Endothelial cell of hepatic sinusoid (primary cell): ENCODE measurements around the gene MRPL12.
"Not testable (repeated sequence)": the region's sequence is repeated elsewhere in the genome, so short reads cannot be mapped to it uniquely, and the experiment has no call there.

Experiments
- in situ Hi-C: cut with HindIII; loops from 2 replicates; pipeline ENCODE4 v1.10.0; 2017; ENCODE audit warnings: low sequenced_read_pairs

MRPL12 gene

DNA sequence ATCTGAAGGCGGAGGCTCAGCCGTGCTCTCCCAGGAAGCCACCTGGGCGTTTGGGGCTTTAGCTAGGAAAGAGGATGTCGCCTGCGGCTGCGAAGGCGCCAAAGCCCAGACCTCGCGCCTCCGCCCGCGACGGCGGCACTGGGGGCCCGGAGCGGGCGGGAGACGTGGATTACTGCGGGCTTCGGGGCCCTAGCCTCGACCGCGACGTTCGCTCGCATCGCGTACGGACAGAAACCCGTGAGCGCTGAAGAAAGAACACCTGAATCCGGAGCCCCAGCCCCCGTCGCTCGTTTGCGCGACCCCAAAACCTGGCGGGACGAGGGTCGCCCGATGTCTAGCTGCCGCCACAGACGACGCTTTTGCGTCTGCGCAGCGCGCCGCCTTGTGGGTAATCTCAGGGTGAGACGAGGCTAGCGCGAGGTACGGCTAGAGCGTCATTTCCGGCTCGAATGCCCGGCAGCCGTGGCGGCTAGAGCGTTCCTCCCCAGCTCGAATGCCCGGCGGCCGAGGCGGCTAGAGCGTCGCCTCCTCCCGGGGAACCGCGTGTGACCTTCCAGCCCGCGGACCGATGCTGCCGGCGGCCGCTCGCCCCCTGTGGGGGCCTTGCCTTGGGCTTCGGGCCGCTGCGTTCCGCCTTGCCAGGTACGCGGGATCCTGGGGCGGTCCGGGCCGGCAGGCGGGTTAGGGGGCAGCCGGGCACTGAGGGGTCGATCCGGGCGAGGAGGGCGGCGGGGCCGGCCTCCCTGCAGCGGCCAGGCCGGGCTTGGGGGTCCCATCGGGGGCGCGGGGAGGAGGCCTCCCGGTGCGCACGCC, at the start of gene MRPL12:
TSS of gene MRPL12 (plus strand) at position 434 of the 813 bp plus-strand sequence. CDS start at position 569, 135 bp downstream.
- in situ Hi-C loops, result no loop called here

DNA sequence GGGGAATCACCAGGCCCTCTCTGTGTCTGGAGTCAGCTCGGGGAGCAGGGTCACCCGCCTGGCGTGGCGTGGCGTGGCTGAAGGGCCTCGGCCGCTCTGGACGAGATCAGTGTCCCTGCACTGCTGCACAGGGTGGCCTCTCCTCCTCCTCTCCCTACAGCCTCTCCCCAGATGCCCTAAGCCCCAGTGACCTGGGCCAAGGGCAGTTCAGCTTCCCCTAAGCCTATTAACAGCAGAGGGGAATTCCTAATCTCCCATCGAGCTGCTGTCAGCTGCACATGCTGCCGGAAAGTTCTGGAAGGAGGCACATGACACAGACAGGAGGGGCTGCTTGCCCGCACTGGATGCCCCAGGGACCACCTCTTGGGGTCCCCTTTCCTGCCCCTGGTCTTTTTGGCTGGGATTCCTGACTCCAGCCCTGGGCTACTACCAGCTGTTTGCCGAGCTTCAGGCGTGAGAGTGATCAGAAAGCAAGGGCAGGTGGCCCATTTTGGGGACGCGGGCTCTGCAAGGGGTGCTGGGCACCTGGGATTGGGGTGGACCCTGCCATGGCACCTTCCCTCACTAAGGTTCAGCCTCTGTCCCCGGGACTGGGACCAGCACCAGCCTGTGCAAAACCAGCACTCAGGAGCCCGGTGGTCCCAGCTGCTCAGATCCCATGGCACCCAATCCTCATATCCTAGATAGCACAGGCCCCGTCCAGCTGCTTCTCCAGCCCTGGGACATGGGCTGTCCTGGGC, 47.6 kb upstream of the MRPL12 start:
- in situ Hi-C loops, result no loop called here

DNA sequence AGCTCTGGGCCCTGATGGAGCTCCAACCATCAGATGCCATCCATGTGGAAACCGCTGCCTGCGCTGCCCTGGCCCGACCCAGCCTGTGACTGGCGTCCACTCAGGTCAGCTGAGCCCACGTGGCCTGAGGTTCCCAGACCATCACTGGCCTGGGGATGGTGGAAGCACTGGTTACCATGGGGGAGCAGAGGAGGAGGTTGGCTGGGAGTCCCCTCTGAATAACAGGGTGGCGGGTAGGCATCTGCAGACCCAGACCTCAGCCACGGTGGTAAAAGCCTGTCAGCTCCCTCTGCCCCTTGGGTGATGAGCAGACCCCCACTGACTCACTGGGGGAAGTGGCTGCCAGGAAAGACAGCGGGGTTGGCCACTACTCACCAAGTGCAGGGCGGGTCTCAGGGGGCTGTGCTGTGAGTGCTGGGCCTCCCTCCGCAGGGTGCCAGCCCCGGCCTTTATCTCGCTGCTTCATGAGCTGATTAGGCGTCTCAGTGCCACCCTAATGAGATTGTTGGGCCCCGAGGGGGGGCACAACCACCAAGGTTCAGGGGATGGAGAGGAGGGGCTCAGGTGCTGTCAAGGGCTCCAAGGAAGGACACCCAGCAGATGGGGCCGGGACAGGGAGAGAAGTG, 46.9 kb upstream of the MRPL12 start, which contains the start of gene PDE6G:
TSS of gene PDE6G (minus strand) at position 425 of the 626 bp plus-strand sequence. CDS start 3,237 bp downstream, outside the sequence.
- in situ Hi-C loops, result no loop called here

DNA sequence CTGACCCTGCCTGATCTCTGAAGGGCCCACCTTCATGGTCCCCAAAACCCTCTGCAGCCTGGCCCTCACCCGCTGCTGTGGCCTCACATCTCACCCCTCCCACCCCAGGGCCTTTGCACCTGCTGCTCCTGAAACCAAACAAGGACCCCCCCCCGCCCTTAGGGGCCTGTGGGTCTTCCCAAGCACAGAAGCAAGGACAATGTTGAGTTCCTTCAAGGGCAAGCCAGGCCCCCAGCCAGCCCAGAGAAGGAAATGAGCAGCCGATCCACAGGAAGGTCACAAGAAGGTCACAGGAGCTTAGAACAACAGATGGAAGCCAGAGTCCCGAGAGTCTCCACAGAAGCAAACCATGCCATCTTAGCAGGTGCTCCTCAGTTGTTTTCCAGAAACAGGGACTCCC, 46.3 kb upstream of the MRPL12 start:
- in situ Hi-C loops, result no loop called here

DNA sequence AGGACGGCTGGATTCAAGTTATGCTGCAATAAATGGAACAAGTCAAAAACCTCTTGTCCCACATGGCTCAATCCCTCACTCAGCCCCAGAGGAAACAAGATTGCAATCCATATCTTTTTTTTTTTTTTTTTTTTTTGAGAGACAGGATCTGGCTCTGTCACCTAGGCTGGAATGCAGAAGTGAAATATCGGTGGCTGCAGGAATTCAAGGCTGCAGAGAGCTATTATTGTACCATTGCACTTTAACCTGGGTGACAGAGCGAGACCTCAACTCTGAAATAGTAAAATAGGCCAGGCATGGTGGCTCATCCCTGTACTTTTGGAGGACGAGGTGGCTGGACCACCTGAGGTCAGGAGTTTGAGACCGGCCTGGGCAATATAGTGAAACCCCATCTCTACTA, 44.1 kb upstream of the MRPL12 start:
- in situ Hi-C loops, result no loop called here

DNA sequence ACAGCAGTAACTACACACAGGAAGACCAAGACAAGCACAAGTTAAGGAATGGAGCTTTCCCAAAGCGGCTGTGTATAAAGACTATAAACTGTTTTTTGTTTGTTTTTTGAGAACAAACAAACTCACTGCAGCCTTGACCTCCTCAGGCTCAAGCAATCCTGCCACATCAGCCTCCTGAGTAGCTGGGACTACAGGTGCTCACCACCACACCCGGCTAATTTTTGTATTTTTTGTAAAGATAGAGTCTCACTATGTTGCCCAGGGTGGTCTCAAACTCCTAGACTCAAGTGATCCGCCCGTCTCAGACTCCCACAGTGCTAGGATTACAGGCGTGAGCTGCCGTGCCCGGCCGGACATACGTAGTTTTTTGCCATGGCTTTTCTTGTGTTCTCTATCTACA, 42.7 kb upstream of the MRPL12 start:
- in situ Hi-C loops, result no loop called here

DNA sequence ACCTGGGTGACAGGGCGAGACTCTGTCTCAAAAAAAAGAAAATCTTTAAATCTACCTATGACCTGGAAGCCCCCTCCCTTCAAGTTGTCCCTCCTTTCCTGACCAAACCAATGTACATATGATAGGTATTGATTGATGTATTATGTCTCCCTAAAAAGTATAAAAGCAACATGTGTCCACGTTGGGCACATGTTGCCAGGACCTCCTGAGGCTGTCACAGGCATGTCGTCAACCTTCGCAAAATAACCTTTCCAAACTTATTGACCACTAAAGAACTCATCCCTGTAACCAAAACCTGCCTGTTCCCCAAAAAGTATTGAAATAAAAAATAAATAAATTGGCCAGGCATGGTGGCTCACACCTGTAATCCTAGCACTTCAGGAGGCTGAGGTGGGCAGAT, 41.2 kb upstream of the MRPL12 start:
- in situ Hi-C loops, result no loop called here

DNA sequence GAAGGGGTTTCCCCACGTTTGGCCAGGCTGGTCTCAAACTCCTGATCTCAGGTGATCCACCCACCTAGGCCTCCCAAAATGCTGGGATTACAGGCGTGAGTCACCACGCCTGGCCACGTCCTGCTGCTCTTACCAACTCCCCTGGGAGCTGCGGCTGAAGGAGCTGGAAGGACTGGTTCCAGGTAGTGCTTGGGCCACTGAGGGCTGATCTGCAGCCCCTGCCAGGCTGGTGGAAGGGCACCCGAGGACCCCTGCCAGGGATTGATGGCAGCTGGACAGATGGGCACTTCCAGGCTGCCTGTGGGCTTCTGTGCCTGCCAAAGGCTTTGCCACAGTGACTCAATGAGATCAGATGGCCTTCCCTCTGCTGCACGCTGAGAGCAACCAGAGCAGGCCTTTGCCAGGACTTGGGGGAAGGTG, 39.1 kb upstream of the MRPL12 start:
- in situ Hi-C loops, result no loop called here

DNA sequence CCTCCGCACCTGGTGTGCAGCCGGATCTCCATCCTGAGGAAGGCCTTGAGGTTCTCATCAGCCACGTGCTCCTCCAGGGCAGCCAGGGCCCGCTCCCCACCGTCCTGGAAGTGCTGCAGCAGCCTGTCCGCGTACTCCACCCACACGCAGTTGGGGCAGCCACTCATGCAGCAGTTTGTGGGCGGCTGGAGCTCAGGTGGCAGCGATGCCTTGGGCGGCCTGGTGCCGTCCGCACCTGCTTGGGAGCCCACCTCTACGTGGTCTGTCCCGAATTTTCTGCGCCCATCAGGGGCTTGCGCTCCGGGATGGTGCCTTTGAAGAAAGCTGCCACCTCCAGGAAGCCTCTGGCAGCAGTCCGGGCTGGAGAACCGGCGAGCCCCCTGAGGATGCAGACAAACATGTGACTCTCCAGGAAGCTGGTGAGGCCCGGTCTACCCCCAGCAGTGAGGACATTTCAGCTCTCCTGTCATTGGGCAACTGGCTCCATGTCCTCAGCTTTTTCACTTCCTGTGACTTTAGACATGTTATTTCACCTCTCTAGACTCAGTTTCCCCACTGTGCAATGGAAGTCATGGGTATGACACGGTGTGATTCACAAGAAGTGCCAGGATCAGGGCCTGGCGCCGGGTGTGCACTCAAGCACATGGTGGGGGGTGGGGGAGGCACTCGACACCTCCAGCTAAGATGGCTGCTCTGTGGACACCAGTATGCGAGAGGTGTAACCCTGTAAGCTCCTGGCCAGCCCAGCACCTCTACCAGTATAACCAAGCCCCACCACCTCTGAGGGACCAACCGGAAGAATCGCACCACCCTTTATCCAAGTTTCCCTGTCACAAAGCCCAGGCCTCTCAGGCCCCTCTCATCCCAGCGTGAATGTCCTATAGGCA, 37.7 kb upstream of the MRPL12 start:
- in situ Hi-C loops, result no loop called here

DNA sequence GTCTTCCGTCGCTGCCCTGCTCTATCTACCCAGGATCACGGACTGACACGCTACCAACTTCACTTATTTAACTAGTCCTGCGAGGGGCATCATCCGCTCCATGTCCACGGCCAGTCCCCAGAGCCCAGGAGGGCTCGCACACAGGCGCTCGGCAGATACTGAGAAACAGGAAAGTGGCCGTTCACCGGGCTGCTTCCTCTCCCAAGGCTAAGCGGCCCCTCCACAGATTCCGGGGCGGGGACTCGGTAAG, 37.1 kb upstream of the MRPL12 start:
- in situ Hi-C loops, result no loop called here

DNA sequence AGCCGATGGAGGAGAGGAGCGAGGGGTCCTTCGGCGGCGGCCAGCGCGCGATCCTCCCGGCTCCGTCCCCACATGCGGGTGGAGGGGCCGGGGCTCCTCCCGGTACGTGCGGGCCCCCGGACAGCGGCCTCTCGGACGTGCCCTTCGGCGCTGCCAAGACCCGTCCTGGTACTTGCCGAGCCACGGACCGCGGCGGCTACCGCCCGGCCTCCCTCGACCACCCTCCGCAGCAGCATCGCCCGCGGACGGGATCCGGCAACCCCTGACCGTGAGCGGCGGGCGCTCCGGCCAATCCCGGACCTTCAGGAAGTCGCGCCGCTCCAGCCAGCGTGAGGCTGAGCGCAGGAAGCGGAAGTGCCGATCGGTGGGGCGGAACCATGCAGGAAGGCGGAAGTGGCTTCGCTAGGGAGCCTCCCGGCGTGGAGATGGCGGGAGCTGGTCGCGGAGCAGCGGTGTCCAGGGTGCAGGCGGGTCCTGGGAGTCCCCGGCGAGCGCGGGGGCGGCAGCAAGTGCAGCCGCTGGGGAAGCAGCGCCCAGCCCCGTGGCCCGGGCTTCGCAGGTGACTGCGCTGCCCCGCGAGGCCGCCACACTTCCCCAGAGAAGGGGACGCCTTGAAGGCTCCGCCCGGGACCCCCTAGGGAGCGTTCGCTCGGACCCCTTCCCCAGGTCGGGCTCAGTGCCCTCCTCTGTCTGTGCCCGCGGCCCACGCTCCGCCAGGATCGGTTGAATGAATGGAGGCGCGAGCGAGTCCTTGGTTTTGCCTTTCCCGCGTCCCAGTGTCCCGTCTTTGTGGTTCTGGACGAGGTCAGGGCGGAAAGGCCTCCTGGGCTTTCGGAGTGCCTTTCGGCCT, 36.6 kb upstream of the MRPL12 start, which contains the start of the genes CCDC137 and OXLD1:
TSS of gene CCDC137 (plus strand) at position 396 of the 850 bp plus-strand sequence. CDS start at position 426, 30 bp downstream.
TSS of gene OXLD1 (minus strand) at position 264 of the 850 bp plus-strand sequence. CDS start at position 236, 28 bp downstream.
- in situ Hi-C loops, result no loop called here

DNA sequence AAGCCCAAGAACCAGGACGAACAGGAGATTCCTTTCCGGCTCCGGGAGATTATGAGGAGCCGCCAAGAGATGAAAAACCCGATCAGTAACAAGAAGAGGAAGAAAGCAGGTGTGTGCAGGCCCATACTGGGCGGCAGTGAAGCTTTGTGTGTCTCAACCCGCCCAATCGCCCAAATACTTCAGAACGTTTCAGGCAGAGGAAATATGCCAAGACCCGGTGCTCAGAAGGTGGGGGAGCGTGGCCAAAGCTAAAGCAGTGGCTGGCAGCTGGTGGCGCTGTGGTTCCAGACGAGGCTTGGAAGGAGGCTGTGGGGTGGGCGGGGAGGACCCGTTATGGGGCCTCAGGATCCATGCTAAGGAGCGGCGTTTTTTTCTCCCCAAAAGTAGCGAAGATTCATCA, 35.4 kb upstream of the MRPL12 start:
- in situ Hi-C loops, result no loop called here

DNA sequence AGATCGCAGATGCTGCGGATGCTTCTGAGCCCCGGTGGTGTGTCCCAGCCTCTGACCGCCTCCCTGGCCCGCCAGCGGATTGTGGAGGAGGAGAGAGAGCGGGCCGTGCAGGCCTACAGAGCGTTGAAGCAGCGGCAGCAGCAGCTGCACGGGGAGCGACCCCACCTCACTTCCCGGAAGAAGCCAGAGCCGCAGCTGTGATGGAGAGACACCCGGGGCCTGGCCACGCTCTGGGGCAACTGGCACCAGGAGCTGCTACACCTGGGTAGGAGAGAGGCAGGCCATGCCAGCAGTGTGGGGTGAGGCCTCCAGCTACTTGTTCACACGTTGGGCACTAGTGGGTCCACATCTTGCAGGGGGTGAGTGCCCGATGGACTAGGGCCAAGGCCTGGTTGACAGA, 30.7 kb upstream of the MRPL12 start:
- in situ Hi-C loops, result no loop called here

DNA sequence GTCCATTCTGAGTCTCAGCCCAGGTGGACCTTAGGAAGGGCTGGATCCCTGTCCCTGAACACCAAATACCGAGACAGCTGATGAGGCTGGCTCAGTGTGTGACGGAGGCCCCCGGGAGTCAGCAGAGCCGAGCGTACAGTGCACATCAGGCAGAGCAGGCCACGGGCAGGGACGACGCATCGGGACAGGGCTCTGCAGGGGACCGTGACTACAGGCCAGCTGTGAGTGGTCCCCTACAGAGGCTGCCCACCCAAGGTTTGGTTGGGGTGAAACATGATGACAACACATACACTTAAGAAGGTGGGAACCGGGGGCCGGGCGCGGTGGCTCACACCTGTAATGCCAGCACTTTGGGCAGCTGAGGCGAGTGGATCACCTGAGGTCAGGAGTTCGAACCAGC, 30.2 kb upstream of the MRPL12 start:
- in situ Hi-C loops, result no loop called here

DNA sequence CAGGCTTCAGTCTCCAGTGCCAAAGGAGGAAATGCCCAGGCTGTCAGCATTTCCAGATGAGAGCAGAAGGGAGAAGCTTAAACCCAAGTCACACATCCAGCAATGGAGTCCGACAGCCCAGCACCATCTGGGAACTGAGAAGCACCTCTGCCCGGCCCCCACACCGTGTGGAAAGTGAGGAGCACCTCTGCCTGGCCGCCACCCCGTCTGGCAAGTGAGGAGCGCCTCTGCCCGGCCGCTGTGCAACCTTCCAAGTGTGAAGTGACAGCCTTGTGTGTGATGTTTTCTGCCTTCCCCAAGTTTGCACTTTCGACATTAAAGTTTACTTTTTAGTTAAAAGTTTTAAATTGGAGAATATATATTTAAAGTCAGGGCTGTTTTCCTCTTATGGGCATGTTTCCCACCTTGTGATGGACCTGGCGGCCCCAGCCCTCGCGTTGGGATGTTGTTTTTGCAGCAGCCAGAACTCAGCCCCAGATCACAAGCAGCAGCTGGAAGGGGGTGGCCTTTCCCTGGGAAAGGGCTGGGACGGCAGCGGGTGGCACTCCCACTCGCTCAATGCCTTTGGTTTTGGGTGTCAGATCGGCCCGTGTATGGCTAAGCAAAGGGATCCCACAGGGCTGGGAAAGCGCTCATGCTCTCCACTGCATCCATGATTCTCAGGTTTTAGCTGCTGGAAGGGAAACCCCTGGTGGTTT, 29.5 kb upstream of the MRPL12 start:
- in situ Hi-C loops, result no loop called here

DNA sequence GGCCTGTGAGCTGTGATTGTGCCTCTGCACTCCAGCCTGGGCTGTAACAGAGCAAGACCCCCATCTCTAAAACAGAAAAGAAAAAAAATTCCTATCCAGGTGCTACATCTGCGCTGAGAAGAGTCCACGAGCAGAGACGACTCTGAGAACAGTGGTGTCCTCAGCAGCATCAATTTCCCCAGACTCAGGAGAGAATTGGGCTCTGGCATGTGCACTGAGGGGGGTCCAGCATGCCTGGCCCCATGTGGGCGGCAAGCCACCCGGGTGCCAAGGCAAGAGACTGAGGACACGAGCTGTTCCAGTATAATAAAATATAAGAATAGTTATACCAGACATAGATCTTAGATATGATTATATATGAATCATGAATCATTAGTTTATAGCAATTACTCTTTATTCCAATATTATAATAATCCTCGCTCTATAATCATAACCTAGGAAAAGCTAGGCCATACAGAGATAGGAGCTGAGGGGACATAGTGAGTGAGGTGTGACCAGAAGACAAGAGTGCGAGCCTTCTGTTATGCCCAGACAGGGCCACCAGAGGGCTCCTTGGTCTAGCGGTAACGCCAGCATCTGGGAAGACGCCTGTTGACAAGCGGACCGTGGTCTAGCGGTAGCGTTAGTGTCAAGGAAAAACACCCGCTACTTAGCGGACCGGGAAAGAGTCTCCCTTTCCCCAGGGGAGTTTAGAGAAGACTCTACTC, 27.5 kb upstream of the MRPL12 start:
- in situ Hi-C loops, result not testable (repeated sequence)

DNA sequence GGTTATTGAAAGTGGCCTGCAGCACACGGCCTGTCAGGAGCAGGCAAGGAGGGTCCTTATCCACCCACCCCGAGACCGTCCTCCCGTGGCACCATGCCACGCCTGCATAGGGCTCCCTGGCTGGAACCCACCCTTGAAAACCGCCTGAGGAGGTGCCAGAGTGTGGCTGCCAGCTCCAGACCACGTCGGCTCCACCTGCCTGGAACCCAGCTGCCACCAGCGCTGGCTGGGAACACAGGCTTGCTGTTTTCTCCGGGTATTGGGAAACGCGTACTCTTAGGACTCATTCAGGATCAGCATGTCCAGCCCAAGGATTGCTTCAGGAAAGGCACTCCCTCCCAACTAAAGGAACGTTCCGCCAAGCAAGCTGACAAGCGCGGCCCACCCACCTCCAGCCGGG, 26.3 kb upstream of the MRPL12 start:
- in situ Hi-C loops, result no loop called here

DNA sequence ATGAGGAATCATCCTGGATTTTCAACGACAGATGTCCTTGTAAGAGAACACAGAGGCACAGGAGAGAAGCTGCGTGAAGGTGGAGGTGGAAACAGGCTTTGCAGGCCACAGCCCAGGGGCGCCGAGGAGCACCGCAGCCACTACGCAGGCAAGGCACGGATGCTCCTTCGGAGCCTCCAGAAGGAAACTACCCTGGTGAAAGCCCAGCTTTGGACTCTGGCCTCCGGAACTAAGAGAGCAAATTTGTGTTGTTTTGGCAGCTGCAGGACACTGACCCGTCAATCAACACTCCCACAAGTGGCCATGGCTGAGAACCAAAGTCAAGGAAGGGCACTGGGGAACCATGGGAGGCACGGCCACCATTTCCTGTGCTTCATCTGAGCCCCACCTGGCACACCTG, 23.0 kb upstream of the MRPL12 start:
- in situ Hi-C loops, result no loop called here

DNA sequence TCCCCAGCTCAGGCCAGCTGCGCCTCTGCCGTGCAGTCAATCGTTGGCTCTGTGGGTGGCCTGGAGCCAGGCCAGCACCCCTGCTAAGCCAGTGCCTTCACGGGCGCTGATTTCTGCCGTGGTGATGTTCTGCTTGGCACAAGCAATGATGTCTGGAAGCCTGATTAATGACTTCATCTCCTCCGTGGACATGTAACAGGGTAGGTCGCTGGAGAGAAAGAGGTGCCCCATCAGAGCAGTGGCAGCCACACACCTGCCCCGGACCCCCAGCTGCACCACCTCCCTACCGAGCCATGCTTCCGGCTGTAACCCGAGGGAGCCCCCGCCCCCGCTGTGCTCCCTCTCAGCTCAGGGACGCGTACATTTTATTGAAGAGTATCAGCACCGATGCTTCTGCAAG, 21.5 kb upstream of the MRPL12 start:
- in situ Hi-C loops, result no loop called here
